ENCODE measurements around the gene MYOM3. TPM values are rescaled to one million over a fixed set of nuclear protein-coding genes. Genes with fewer than 3 reads are reported as not detected.

MYOM3 gene
- total and polyA plus RNA-seq, 2 of the 13 experiments (the other 11 are each of a cell fraction or from before 2014, with no cell fraction given) = 5.8 to 15.3 TPM

- no peak for TF ChIP-seq ZBTB2 (CRISPR knock-in tag; IDR thresholded peaks at IDR 0.05; ENCODE audit: low read depth)
- TF ChIP-seq E2F1 (CRISPR knock-in tag; IDR thresholded peaks at IDR 0.05) = peak; percentile 54; the same call in 1 of the 2 replicates
- TF ChIP-seq U2AF2 (IDR thresholded peaks at IDR 0.05; ENCODE audit: low read depth, low read length) = peak; percentile 91
- peak; percentile 96 for TF ChIP-seq MED1 (CRISPR knock-in tag; IDR thresholded peaks at IDR 0.05)
- no peak for TF ChIP-seq CSRNP1 (CRISPR knock-in tag; IDR thresholded peaks at IDR 0.05)
- TF ChIP-seq ZNF382 (CRISPR knock-in tag; IDR thresholded peaks at IDR 0.05; ENCODE audit: borderline replicate concordance) = no peak
- no peak for TF ChIP-seq SNAPC4 (CRISPR knock-in tag; IDR thresholded peaks at IDR 0.05)
- no peak for TF ChIP-seq ISX (CRISPR knock-in tag; conservative IDR thresholded peaks at IDR 0.05)
- TF ChIP-seq CAMTA2 (CRISPR knock-in tag; IDR thresholded peaks at IDR 0.05; ENCODE audit: borderline replicate concordance) = no peak
- no peak; the same call in 1 of the 2 replicates for TF ChIP-seq ZNF687 (CRISPR knock-in tag; IDR thresholded peaks at IDR 0.05)
These were observed 93.0 kb downstream of the MYOM3 start (continued) for GRCh38 chr1:24018611-24019580.

Data from HepG2 (cell line).